ENCODE results near the gene DNASE1L1. TPM values are rescaled to one million over a fixed set of nuclear protein-coding genes. Genes with fewer than 3 reads are reported as not detected.

DNASE1L1 gene
- total RNA-seq, 1 experiment from 2014 or later = 16.2 TPM

GRCh38 chrX:154397888-154398667 lies 11.0 kb downstream of the DNASE1L1 start, which contains the start of gene RPL10 (continued):
- no peak for TF ChIP-seq SMAD4 (CRISPR knock-in tag; IDR thresholded peaks at IDR 0.05)
- TF ChIP-seq ZNF532 (CRISPR knock-in tag; IDR thresholded peaks at IDR 0.05; ENCODE audit: borderline replicate concordance) = no peak
- TF ChIP-seq ZNF416 (CRISPR knock-in tag; IDR thresholded peaks at IDR 0.05) = no peak
- TF ChIP-seq ATF3 (CRISPR knock-in tag; conservative IDR thresholded peaks at IDR 0.05) = no peak
- no peak for TF ChIP-seq SOX15 (CRISPR knock-in tag; IDR thresholded peaks at IDR 0.05)
- TF ChIP-seq EMX1 (CRISPR knock-in tag; IDR thresholded peaks at IDR 0.05) = no peak
- no peak for TF ChIP-seq TP53 (CRISPR knock-in tag; IDR thresholded peaks at IDR 0.05)
- no peak for TF ChIP-seq ZBTB21 (CRISPR knock-in tag; IDR thresholded peaks at IDR 0.05; ENCODE audit: borderline replicate concordance)
- TF ChIP-seq GTF2I (CRISPR knock-in tag; conservative IDR thresholded peaks at IDR 0.05) = no peak
- no peak for TF ChIP-seq ZNF317 (CRISPR knock-in tag; IDR thresholded peaks at IDR 0.05; ENCODE audit: borderline replicate concordance, low read depth)
- TF ChIP-seq ETV6 (CRISPR knock-in tag; IDR thresholded peaks at IDR 0.05) = peak; percentile 64; the same call in 1 of the 2 replicates
- TF ChIP-seq ZNF219 (CRISPR knock-in tag; IDR thresholded peaks at IDR 0.05; ENCODE audit: borderline replicate concordance) = no peak
- TF ChIP-seq NR1H2 (CRISPR knock-in tag; IDR thresholded peaks at IDR 0.05) = no peak
- no peak; the same call in 1 of the 2 replicates for TF ChIP-seq JUN (CRISPR knock-in tag; IDR thresholded peaks at IDR 0.05)
- 0 out of 2 replicates have a peak, but pooled peaks have one; percentile 19 for TF ChIP-seq USF2 (CRISPR knock-in tag; IDR thresholded peaks at IDR 0.05)
- TF ChIP-seq FOXJ3 (CRISPR knock-in tag; IDR thresholded peaks at IDR 0.05; ENCODE audit: borderline replicate concordance) = no peak
- peak; percentile 89 for TF ChIP-seq MAX (CRISPR knock-in tag; IDR thresholded peaks at IDR 0.05)
- TF ChIP-seq MXD4 (CRISPR knock-in tag; IDR thresholded peaks at IDR 0.05; ENCODE audit: borderline replicate concordance) = no peak
- TF ChIP-seq NR3C1 (CRISPR knock-in tag; conservative IDR thresholded peaks at IDR 0.05; ENCODE audit: low read depth) = no peak
- TF ChIP-seq NFYB (CRISPR knock-in tag; conservative IDR thresholded peaks at IDR 0.05; ENCODE audit: low read depth) = no peak
- TF ChIP-seq ZNF121 (CRISPR knock-in tag; IDR thresholded peaks at IDR 0.05) = no peak
- TF ChIP-seq GABPB1 (CRISPR knock-in tag; IDR thresholded peaks at IDR 0.05) = peak; percentile 52; the same call in 1 of the 2 replicates
- no peak for TF ChIP-seq PRDM15 (CRISPR knock-in tag; IDR thresholded peaks at IDR 0.05)
- TF ChIP-seq GRHL2 (CRISPR knock-in tag; IDR thresholded peaks at IDR 0.05; ENCODE audit: insufficient replicate concordance, severe bottlenecking) = no peak
- TF ChIP-seq ZNF425 (CRISPR knock-in tag; conservative IDR thresholded peaks at IDR 0.05) = no peak; the same call in 1 of the 2 replicates

Data from WTC11 (cell line).